ENCODE data around the gene GAN. TPM values are rescaled to one million over a fixed set of nuclear protein-coding genes. Genes with fewer than 3 reads are reported as not detected.

Gene GAN, protein sequence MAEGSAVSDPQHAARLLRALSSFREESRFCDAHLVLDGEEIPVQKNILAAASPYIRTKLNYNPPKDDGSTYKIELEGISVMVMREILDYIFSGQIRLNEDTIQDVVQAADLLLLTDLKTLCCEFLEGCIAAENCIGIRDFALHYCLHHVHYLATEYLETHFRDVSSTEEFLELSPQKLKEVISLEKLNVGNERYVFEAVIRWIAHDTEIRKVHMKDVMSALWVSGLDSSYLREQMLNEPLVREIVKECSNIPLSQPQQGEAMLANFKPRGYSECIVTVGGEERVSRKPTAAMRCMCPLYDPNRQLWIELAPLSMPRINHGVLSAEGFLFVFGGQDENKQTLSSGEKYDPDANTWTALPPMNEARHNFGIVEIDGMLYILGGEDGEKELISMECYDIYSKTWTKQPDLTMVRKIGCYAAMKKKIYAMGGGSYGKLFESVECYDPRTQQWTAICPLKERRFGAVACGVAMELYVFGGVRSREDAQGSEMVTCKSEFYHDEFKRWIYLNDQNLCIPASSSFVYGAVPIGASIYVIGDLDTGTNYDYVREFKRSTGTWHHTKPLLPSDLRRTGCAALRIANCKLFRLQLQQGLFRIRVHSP
- total RNA-seq (2022; extraction: Qiagen RNA extraction; ENCODE audit: low read depth): 2.4 to 3.3 TPM (median 2.9 TPM) in 5 replicates

DNA sequence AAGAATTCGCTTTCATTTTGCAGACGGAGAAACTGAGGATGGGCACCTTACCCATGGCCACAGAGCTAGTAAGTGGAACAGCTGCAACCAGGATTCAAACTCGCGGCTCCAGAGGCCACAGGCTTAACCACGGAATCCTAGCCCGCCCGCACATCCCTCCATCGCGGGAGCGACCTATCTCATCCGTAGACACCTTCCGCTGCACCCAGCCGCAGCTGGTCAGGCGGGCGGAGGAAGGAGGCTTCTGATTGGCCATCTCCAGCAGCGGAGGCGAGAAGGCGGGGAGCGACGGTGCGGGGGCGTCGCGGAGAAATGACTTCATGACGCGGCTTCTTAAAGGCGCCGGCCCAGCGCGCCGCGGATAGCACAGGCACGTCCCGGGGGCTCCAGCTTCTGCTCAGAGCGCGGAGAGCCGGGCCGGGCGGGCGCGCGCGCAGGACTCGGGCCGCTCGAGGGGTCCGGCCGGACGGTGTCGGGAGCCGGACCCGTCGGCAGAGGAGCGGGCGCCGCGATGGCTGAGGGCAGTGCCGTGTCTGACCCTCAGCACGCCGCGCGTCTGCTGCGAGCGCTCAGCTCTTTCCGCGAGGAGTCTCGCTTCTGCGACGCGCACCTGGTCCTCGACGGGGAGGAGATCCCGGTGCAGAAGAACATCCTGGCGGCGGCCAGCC, at the start of gene GAN:
TSS of gene GAN (plus strand) at position 360 of the 668 bp plus-strand sequence. CDS start at position 512, 152 bp downstream.

Other genes starting within 250 kb of the GAN start
- 0.65 to 2.0 TPM (median 1.1 TPM) in 5 replicates for gene C16orf46, start 237.7 kb upstream of the GAN start, total RNA-seq (2022; extraction: Qiagen RNA extraction; ENCODE audit: low read depth)
- 49.1 to 63.3 TPM (median 59.1 TPM) in 5 replicates for gene GCSH, start 218.6 kb upstream of the GAN start, total RNA-seq (2022; extraction: Qiagen RNA extraction; ENCODE audit: low read depth)
- 0.73 to 1.6 TPM (median 1.3 TPM) in 5 replicates for gene BCO1, start 76.3 kb upstream of the GAN start, total RNA-seq (2022; extraction: Qiagen RNA extraction; ENCODE audit: low read depth)
- 91.3 to 122 TPM (median 107 TPM) in 5 replicates for gene CMIP, start 129.8 kb downstream of the GAN start, total RNA-seq (2022; extraction: Qiagen RNA extraction; ENCODE audit: low read depth)

Data from A549 treated with CpdA at 1 μM for 4 hours (cell line).